Measurements from ENCODE around the gene SPTSSA. TPM values are rescaled to one million over a fixed set of nuclear protein-coding genes. Genes with fewer than 3 reads are reported as not detected.
A peak's percentile ranks its signal among the peaks of the same experiment; 100 is the strongest.
"Not testable (repeated sequence)": the region's sequence is repeated elsewhere in the genome, so short reads cannot be mapped to it uniquely, and the experiment has no call there.

SPTSSA gene, protein sequence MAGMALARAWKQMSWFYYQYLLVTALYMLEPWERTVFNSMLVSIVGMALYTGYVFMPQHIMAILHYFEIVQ
- polyA plus RNA-seq, result 15.1 TPM

DNA sequence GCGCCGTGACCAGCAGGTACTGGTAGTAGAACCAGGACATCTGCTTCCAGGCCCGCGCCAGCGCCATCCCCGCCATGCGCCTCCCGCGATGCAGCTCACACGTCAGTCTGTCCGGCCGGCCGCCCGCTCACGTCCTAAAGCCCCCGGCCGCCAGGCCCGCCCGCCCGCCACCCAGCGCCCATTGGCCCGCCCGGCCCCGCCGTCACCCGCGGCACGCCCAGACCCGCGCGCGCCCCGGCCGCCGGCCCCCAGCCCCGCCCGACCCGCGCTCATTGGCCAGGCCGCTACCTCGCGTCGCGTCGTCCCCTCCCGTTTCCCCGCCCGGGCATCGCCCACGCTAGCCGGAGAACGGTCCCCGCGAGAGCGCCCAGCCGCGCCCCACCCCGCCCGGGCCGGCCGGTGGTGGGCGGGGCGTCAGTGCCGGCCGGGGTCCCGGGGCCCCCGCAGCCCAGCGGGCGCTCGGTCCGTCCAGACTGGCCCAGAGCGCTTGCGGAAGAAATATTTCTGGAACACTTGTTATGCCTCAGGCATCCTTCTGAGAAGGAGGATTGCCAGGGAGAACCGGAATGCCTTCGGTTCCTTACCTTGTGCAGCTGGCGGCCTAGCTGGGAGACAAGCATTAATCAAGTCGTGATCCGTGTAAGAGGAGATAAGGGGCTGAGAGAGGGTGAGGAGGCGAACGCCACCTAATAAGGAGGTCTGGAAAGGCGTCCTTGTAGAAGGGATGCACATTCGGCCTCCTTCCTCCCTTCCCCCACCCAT, at the start of gene SPTSSA:
SPTSSA (minus strand) TSS at position 109 of the 762 bp plus-strand sequence; CDS start at position 76, 33 bp downstream.
- Mint-ChIP-seq H3K4me1 (peaks cover 7 to 21% (median 14%) of the 10 kb centered on the region in 3 donors), H3K27ac (peak within 1 kb of the TSS; percentile 10 to 85 (median 56)), H3K36me3 (no peaks in the 10 kb centered on the region), H3K27me3 (no peaks in the 10 kb centered on the region), H3K9me3 (no peaks in the 10 kb centered on the region), H3K4me3 (peak within 1 kb of the TSS in 3 of 4 donors; percentile 91 to 96 (median 96))

DNA sequence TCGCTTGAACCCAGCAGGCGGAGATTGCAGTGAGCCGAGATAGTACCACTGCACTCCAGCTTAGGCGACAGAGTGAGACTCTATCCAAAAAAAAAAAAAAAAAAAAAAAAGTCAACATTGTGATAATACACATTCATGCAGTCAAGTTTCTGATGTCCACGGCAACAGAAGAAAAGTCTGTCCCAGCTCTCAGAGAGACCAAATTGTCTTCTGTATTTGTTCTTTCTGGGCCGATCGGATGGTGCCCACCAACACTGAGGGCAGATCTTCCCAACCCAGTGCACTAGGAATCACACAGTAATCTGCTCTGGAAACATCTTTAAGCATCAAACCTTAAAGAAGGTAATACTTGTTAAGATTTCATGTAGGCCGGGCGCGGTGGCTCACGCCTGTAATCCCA, 45.8 kb upstream of the SPTSSA start:
- no peaks in the 10 kb centered on the region for H3K27me3 Mint-ChIP-seq
- H3K9me3 Mint-ChIP-seq, result no peaks in the 10 kb centered on the region
- H3K27ac Mint-ChIP-seq, result no peak overlapping the region
- H3K36me3 Mint-ChIP-seq, result peaks cover 6% of the 10 kb centered on the region
- no peaks in the 10 kb centered on the region for H3K4me1 Mint-ChIP-seq
- H3K4me3 Mint-ChIP-seq, result no peak overlapping the region

- Mint-ChIP-seq H3K4me1 (no peaks in the 10 kb centered on the region), H3K27ac (no peak overlapping the region), H3K36me3 (peaks cover 6% of the 10 kb centered on the region), H3K27me3 (no peaks in the 10 kb centered on the region), H3K4me3 (no peak overlapping the region), H3K9me3 (no peaks in the 10 kb centered on the region)
Measured at GRCh38 chr14:34507459-34507858, 45.4 kb upstream of the SPTSSA start.

GRCh38 chr14:34505124-34505491, 43.1 kb upstream of the SPTSSA start:
- H3K27me3 Mint-ChIP-seq, H3K36me3 Mint-ChIP-seq: not testable (repeated sequence)

DNA sequence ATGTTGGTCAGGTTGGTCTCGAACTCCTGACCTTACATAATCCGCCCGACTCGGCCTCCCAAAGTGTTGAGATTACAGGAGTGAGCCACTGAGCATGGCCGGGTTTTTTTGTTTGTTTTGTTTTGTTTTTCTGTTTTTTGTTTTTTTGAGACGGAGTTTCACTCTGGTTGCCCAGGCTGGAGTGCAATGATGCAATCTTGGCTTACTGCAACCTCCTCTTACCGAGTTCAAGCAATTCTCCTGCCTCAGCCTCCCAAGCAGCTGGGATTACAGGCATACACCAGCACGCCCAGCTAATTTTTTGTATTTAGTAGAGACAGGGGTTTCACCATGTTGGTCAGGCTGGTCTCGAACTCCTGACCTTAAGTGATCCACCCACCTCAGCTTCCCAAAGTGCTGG, 42.0 kb upstream of the SPTSSA start:
- not testable (repeated sequence) for H3K9me3 Mint-ChIP-seq, H3K4me1 Mint-ChIP-seq, H3K4me3 Mint-ChIP-seq, H3K36me3 Mint-ChIP-seq, H3K27me3 Mint-ChIP-seq, H3K27ac Mint-ChIP-seq

More at GRCh38 chr14:34505124-34505491, 43.1 kb upstream of the SPTSSA start:
- not testable (repeated sequence) for H3K4me1 Mint-ChIP-seq, H3K9me3 Mint-ChIP-seq, H3K4me3 Mint-ChIP-seq, H3K27ac Mint-ChIP-seq

DNA sequence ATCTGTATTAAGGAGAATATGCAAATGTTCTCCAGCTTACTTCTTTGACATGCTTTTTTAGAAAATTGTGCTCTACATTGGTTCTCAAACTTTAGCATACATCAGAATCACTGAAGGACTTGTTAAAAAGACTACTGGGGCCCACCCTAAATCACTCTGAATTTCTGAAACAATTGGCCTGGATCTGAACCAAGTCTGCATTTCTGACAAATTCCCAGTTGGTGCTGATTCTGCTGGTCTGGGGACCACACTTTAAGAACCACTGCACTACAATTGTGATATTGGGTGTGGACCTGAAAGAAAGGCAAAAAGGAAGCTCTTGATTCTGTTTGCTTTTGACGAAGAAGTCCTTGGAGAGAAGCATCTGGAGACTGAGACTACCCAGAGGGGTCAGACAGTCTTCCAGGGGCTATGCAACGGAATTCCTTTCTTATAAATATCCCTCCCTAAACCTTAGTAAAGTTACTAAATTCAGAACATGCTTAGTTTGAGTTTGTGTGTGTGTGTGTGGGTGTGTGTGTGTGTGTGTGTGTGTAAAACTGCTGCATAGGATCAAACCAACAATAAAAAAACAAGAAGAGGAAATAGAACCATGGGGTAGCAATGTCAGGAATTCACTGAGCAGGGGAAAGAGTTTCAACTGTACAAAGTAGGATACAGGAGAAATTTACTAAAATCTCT, 40.6 kb upstream of the SPTSSA start:
- H3K27ac Mint-ChIP-seq, result no peak overlapping the region
- H3K36me3 Mint-ChIP-seq, result peaks cover 6% of the 10 kb centered on the region
- H3K4me1 Mint-ChIP-seq, result no peaks in the 10 kb centered on the region
- H3K27me3 Mint-ChIP-seq, result no peaks in the 10 kb centered on the region
- no peak overlapping the region for H3K4me3 Mint-ChIP-seq
- H3K9me3 Mint-ChIP-seq, result no peaks in the 10 kb centered on the region

DNA sequence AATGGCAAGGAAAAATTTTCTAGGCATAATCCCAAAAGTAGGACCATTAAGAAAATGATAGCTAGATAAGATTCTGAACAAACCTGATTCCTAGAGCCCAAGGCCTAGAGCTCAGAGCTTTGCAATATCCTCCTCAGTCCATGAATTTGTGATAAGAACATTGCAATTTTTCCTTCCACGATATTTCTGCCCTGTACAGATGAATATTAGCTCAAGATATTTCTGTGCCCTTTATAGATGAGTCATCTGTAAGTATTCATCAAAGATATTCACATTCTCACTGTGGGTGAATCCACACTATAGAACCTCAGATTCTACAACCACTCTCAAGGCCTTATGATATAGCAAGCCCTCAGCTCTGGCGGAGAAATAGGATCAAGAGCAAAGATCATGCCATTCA, 40.0 kb upstream of the SPTSSA start:
- no peak overlapping the region for H3K27ac Mint-ChIP-seq
- H3K4me1 Mint-ChIP-seq, result no peaks in the 10 kb centered on the region
- H3K27me3 Mint-ChIP-seq, result no peaks in the 10 kb centered on the region
- H3K9me3 Mint-ChIP-seq, result no peaks in the 10 kb centered on the region
- H3K4me3 Mint-ChIP-seq, result no peak overlapping the region
- H3K36me3 Mint-ChIP-seq, result peaks cover 6% of the 10 kb centered on the region

- H3K36me3 Mint-ChIP-seq, result peaks cover 4% of the 10 kb centered on the region
- H3K4me1 Mint-ChIP-seq, result no peaks in the 10 kb centered on the region
- no peak overlapping the region for H3K27ac Mint-ChIP-seq
- H3K27me3 Mint-ChIP-seq, result no peaks in the 10 kb centered on the region
- H3K9me3 Mint-ChIP-seq, result no peaks in the 10 kb centered on the region
- H3K4me3 Mint-ChIP-seq, result no peak overlapping the region
Measured at GRCh38 chr14:34501004-34501580, 39.1 kb upstream of the SPTSSA start.

DNA sequence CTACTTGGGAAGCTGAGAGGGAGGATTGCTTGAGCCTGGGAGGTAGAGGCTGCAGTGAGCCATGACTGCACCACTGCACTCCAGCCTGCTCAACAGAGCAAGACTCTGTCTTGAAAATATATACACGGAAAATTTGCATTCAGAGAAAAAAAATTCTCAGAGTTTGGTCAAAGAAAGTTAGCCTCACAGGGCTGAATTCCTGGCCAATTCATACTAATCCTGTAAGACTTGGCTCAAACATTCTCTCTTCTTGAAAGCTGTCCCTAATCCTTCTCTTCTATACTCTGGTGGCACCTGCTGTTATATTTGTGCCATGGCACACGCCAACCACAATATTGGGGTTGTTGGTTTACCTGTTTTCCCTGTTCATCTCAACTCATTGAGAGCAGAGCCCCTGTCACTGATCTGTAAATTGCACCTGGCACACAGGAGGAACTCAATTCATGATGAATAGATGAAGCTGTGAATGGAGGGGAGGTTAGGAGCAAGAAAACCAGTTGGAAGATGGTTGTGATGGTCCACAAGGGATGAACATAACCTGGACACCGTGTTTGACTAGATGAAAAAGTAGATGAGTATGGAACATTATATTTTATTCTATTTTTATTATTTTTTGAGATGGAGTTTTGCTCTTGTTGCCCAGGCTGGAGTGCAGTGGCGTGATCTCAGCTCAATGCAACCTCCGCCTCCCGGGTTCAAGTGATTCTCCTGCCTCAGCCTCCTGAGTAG, 36.8 kb upstream of the SPTSSA start:
- Mint-ChIP-seq H3K9me3 (no peaks in the 10 kb centered on the region), H3K4me3 (no peak overlapping the region), H3K27me3 (no peaks in the 10 kb centered on the region), H3K4me1 (no peaks in the 10 kb centered on the region), H3K27ac (peak overlapping the region in 1 of 3 donors; percentile 20), H3K36me3 (no peaks in the 10 kb centered on the region)

GRCh38 chr14:34496679-34497513, 34.9 kb upstream of the SPTSSA start:
- Mint-ChIP-seq H3K36me3 (no peaks in the 10 kb centered on the region), H3K4me1 (no peaks in the 10 kb centered on the region), H3K4me3 (no peak overlapping the region), H3K27me3 (no peaks in the 10 kb centered on the region), H3K9me3 (no peaks in the 10 kb centered on the region), H3K27ac (peak overlapping the region in 1 of 3 donors; percentile 23)

DNA sequence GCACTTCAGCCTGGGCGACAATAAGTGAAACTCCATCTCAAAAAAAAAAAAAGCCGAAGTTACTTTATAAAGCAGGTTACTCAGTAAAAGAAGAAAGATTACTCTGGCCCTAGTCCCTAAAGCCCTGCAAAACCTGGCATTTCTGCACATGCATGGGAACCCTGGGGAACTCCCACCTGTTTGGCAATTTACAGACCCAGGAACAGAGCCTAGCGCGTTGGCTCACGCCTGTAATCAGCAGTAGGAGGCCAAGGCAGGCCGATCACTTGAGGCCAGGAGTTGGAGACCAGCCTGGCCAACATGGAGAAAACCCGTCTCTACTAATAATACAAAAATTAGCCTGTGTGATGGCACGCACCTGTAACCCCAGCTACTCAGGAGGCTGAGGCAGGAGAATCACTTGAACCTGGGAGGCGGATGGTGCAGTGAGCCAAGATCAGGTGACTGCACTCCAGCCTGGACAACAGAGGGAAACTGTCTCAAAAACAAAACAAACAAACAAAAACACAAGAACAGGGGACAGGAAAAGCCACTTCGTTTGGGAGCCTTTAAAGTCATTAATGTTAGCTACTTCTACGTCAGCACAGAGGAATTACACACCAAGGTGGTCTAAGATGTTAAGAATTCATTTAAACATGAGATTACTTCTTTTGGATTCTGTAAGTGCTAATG, 34.1 kb upstream of the SPTSSA start:
- H3K4me3 Mint-ChIP-seq, result no peak overlapping the region
- H3K27me3 Mint-ChIP-seq, result no peaks in the 10 kb centered on the region
- H3K9me3 Mint-ChIP-seq, result no peaks in the 10 kb centered on the region
- peaks cover 0 to 4% (median 0%) of the 10 kb centered on the region in 3 donors for H3K4me1 Mint-ChIP-seq
- H3K36me3 Mint-ChIP-seq, result no peaks in the 10 kb centered on the region
- H3K27ac Mint-ChIP-seq, result peak overlapping the region in 1 of 3 donors; percentile 23

GRCh38 chr14:34489324-34489723, 27.3 kb upstream of the SPTSSA start:
- Mint-ChIP-seq H3K9me3 (peaks cover 0 to 3% (median 0%) of the 10 kb centered on the region in 3 donors), H3K27ac (no peak overlapping the region), H3K4me3 (no peak overlapping the region), H3K27me3 (no peaks in the 10 kb centered on the region), H3K36me3 (peaks cover 3% of the 10 kb centered on the region), H3K4me1 (peaks cover 0 to 9% (median 0%) of the 10 kb centered on the region in 3 donors)

DNA sequence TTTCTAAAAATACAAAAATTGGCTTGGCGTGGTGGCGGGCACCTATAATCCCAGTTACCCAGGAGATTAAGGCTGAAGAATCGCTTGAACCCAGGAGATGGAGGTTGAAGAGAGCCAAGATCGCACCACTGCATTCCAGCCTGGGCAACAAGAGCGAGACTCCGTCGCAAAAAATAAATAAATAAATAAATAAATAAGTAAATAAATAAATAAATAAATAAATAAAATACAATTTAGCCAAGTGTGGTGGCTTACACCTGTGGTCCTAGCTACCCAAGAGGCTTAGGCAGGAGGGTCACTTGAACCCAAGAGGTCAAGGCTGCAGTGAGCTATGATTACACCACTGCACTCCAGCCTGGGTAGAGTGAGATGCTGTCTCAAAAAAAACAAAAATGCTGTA, 26.5 kb upstream of the SPTSSA start:
- peaks cover 0 to 9% (median 0%) of the 10 kb centered on the region in 3 donors for H3K4me1 Mint-ChIP-seq

GRCh38 chr14:34484726-34485125, 22.7 kb upstream of the SPTSSA start:
- Mint-ChIP-seq H3K36me3 (peaks cover 3% of the 10 kb centered on the region), H3K4me3 (no peak overlapping the region), H3K27me3 (no peaks in the 10 kb centered on the region), H3K27ac (peak overlapping the region in 1 of 3 donors; percentile 67), H3K9me3 (peaks cover 0 to 3% (median 0%) of the 10 kb centered on the region in 3 donors), H3K4me1 (peaks cover 0 to 7% (median 0%) of the 10 kb centered on the region in 3 donors)

More for the DNA sequence above, 26.5 kb upstream of the SPTSSA start:
- H3K27me3 Mint-ChIP-seq, result no peaks in the 10 kb centered on the region
- no peak overlapping the region for H3K27ac Mint-ChIP-seq
- H3K36me3 Mint-ChIP-seq, result peaks cover 3% of the 10 kb centered on the region
- no peak overlapping the region for H3K4me3 Mint-ChIP-seq
- H3K9me3 Mint-ChIP-seq, result peaks cover 0 to 3% (median 0%) of the 10 kb centered on the region in 3 donors
